HG03103 (cell line): Measurements from ENCODE around the gene CEACAM20.
"Not testable (repeated sequence)": the region's sequence is repeated elsewhere in the genome, so short reads cannot be mapped to it uniquely, and the experiment has no call there.

Experiments used
- ATAC-seq: cut with Tn5 transposase; IDR thresholded peaks from one replicate; pipeline ENCODE4 v1.9.1; 2021; ENCODE audit warnings: low read depth; ENCODE audit not compliant: unreplicated experiment

The CEACAM20 gene

GRCh38 chr19:44550976-44551375 is 21.5 kb upstream of the CEACAM20 start:
- ATAC-seq = not testable (repeated sequence)

- no peak for ATAC-seq
Observed at GRCh38 chr19:44549507-44549906, 20.0 kb upstream of the CEACAM20 start.

DNA sequence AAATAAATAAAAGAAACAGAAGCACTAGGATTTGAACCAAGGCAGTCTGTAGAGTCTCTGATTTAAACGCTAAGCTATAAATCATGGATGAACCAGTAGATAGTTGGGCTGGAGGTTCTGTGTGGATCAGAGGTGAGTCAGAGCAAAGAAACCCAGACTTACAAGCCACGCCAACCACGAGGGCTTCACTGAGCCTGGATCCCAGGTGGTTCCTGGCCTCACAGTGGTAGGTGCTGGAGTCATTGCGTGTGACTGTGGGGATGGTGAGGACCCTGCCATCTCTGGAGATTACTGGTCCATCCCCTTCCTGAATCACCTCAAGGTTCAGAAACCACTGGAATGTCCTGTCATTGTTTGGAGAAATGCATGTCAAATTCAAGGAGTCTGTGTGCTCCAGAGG is 19.3 kb upstream of the CEACAM20 start:
- no peak for ATAC-seq

GRCh38 chr19:44544031-44544430 is 14.6 kb upstream of the CEACAM20 start:
- ATAC-seq = no peak

DNA sequence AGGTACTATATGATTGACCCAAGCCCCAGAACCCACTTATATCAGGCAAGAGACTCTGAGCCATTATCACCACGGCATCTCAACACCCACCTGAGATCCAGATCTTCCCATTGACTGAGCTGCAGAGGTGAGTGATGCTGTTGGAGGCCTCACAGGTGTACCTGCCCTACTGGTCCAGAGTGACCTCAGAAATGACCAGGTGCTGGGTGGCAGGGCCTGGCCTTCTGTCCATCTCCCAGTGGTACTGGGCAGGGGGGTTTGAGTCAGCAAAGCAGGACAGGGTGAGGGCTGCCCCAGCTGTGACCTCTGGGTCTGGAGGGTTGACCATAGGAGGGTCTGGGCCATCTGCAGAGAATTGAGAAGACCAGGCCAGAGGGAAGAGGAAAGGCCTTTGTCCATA is 13.2 kb upstream of the CEACAM20 start:
- ATAC-seq = no peak

DNA sequence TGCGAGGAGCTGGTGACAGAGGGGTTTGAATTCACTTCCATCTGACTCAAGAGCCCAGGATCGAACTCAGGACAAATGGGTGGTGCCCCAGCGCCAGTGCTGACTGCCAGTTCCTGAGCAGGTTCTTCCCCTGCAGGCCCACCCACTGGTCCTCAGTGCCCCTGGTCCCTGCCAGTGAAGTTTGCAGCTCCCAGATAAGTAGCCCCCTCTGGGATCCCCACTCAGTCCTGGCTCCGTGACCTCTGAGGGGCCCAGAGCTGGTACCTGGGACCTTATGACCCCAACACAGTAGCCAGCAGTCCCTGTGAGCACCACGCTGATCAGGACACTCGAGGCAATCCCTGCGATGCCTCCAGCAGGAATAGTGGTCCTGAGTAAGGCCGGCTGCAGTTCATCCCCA is 11.3 kb upstream of the CEACAM20 start:
- no peak for ATAC-seq

DNA sequence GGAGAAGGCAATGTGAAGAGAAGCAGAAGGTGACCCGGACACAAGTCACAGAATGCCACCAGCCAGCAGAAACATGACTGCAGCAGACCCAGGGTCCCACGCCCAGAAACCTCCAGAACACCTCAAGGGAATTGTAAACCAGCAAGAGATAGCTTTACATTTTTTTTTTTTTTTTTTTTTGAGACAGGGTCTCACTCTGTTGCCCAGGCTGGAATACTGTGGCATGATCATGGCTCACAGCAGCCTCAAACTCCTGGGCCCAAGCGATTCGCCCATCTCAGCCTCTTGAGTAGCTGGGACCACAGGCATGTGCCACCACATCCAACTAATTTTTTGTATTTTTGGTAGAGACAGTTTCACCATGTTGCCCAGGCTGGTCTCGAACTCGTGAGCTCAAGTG is 10.5 kb upstream of the CEACAM20 start:
- ATAC-seq = no peak

GRCh38 chr19:44539236-44539826 is 9.9 kb upstream of the CEACAM20 start:
- no peak for ATAC-seq

- not testable (repeated sequence) for ATAC-seq
Observed at GRCh38 chr19:44535361-44535760, 5.9 kb upstream of the CEACAM20 start.

- no peak for ATAC-seq
Observed at GRCh38 chr19:44532819-44533218, 3.3 kb upstream of the CEACAM20 start.

DNA sequence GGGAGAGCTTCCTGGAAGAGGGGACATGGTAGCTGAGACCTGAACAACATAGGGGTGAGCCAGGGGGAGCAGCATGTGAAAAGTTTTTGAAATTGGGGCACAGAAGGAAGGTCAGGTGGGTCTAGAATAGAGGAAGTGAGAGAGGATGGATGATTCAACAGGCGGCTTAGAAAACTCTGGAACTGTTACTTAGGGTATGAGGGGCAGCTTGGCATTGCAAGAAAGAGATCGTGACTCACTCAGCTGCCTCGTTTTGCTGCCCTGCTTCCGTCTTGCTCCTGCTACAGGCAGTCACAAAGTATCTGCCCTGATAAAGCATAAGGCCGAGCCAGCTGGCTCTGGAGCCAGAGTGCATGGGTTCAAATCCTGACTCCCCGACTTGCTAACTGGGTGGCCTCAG is 1.3 kb upstream of the CEACAM20 start:
- no peak for ATAC-seq

DNA sequence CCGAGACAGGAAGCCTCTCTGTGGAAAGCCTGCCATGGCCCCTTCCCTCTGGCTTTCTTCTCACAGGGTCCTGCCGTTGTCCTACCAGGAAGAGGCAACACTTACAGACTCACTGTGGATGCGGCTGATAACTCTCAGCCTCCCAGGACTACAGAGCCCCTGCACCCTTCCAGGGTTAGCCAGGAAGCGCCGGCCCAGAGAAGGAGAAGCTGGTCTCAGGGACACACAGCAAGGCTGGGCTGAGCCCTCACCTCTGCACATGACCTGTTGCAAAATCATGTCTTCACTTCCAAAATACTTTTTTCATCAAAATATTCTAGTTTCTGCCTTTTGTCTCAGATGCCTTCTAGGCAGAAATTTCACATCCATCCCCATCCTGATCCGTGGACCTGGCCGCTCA is 1.9 kb downstream of the CEACAM20 start:
- no peak for ATAC-seq

GRCh38 chr19:44525721-44526430 is 3.6 kb downstream of the CEACAM20 start:
- no peak for ATAC-seq

- ATAC-seq = no peak
Observed at GRCh38 chr19:44521370-44521769, 8.1 kb downstream of the CEACAM20 start.

DNA sequence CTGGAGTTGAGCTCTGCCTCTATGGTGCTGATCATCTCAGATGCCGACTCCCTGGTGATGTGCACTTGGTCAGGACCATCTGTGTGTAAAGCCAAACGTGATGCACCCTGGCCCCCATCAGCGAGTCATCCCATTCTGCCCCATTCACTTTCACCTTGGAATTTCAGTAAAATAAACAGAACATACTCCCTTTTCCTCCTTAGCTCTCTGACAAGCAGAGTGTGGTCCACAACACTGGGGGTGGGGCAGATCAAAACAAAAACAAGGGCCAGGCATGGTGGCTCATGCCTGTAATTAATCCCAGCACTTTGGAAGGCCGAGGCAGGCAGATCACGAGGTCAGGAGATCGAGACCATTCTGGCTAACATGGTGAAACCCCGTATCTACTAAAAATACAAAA is 12.3 kb downstream of the CEACAM20 start:
- no peak for ATAC-seq

DNA sequence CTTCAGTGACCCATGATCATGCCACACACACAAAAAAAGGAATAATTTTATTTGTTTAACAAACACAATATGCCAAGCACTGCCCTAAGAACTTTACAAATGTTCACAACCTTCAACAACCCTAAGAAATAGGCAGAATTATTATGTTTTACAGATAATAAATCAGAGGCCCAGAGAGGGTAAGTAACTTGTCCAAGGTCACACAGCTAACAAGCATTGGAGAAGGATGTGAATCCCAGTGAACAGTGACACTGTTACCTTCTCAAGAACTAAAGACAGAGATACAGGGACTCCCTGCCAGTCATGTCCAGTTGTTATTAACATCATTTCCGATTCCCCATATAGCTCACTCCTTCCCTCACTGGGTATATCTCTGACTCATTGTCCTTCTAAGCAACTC is 13.6 kb downstream of the CEACAM20 start:
- ATAC-seq = no peak

DNA sequence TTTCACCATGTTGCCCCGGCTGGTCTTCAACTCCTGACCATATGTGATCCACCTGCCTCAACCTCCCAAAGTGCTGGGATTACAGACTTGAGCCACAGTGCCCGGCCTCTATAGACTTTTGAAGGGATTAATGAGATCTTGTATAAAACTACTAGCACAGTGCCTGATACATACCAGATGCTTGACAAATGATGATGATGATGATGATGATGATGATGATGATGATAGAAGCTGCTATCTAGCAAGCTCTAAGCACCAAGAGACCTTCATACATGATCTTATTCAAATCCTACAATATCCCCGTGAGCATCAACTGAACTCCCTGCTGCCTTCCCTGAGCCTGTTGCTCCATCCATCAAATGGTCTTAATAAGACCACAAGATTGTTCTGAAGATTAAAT is 14.4 kb downstream of the CEACAM20 start:
- no peak for ATAC-seq

- ATAC-seq = no peak
Observed at GRCh38 chr19:44512326-44513298, 16.9 kb downstream of the CEACAM20 start.

GRCh38 chr19:44509478-44509877 is 20.0 kb downstream of the CEACAM20 start:
- ATAC-seq = no peak

DNA sequence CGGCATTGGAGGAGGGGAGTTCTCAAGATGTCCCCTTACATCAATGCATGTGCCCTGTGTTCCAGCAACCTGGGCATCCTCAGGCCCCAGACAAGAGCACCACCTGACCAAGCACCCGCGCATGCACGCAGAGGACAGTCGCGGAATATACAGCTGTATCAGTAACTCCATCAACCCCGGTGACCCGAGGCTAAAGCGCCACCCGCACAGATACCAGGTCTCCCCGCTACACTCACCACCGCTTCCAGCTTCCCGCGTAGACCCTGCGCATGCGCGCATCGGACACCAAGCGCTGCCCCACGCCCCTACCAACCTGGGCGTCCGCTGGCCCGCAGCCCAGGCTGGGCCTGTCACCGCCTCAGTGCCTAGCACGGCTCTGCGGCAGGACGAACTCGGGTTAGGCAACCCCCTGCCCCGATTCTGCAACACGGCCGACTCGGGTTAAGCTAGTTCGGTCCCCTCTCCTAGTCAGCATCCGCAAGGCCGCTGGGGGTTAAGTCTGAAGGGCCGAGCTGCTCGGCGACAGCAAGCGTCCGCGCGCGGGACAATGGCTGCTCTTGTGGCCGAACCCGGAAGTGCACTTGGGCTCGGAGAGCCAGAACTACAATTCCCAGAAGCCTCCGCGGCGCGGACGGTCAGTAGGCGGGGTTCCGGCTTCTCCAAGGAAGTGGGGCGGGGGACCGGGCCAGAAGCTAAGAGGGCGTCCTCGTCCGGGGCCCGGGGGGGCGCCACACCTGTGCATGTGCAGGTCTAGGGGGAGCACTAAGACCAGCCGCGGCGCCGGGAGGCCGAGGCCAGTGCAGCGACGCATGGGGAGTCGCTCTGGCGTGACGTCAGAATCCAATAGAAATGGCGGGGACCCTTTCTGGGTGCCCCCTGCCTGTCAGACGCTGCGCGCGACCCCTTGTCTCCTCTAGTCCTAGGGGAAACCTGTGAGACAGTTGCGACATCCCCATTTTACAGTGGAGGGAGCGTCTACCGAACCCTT is 29.2 kb downstream of the CEACAM20 start, which contains the start of gene ZNF180:
Gene ZNF180, minus strand, starts transcription at position 561 of the 988 bp plus-strand sequence. CDS start 3,188 bp downstream, outside the sequence.
- ATAC-seq = peak; percentile 83
